H1 (cell line): ENCODE measurements around the gene ADGRB2. TPM values are rescaled to one million over a fixed set of nuclear protein-coding genes. Genes with fewer than 3 reads are reported as not detected.
A peak's percentile ranks its signal among the peaks of the same experiment; 100 is the strongest.

Experiments
- CTCF ChIA-PET: fragments of 300-600 bp; sonication (Branson Sonifier 250); formaldehyde crosslinking; loops from one replicate; lab custom pipeline; 2021; ENCODE audit not compliant: partially characterized antibody; lab: Charles Lee
- POLR2A ChIA-PET: fragments of 300-600 bp; sonication (Branson Sonifier 250); formaldehyde crosslinking; loops from one replicate; lab custom pipeline; 2021; ENCODE audit warnings: inconsistent platforms; ENCODE audit not compliant: partially characterized antibody; lab: Charles Lee
- DNase-seq, 2 experiments: peaks; one replicate each; pipeline versions ENCODE4 v3.0.0 to v3.0.0-alpha.2; 2010 to 2022; ENCODE audit warnings: low spot score in 2 of 2, low read depth in 1 of 2, mixed read lengths in 1 of 2
- FAIRE-seq: peaks from 2 replicates; lab custom pipeline; 2011; peaks lifted over from hg19 to GRCh38; lab: Jason Lieb, UNC
- H2AFZ ChIP-seq: 2 replicates; pipeline ENCODE4 v1.8.1; 2012; ENCODE audit warnings: low read length, inconsistent platforms
- H2AK5ac ChIP-seq: 2 replicates; pipeline ENCODE4 v1.6.1; 2013; ENCODE audit warnings: low read depth, low read length
- H2BK120ac ChIP-seq: replicated peaks from 2 replicates; pipeline ENCODE3; 2013; ENCODE audit warnings: low read depth, low read length, inconsistent platforms
- H2BK12ac ChIP-seq: 2 replicates; pipeline ENCODE4 v1.6.1; 2013; ENCODE audit warnings: low read depth, low read length
- H2BK15ac ChIP-seq: 2 replicates; pipeline ENCODE4 v1.6.1; 2013; ENCODE audit warnings: low read length
- H2BK20ac ChIP-seq: 2 replicates; pipeline ENCODE4 v1.6.1; 2013; ENCODE audit warnings: low read length
- H2BK5ac ChIP-seq: 2 replicates; pipeline ENCODE4 v1.6.1; 2013; ENCODE audit warnings: low read depth, low read length
- H3K14ac ChIP-seq: 2 replicates; pipeline ENCODE4 v1.6.1; 2013; ENCODE audit warnings: inconsistent platforms; ENCODE audit not compliant: insufficient read length
- H3K18ac ChIP-seq: 2 replicates; pipeline ENCODE4 v1.6.1; 2013; ENCODE audit warnings: low read length; ENCODE audit errors: extremely low read depth
- H3K23ac ChIP-seq: 2 replicates; pipeline ENCODE4 v1.6.1; 2013; ENCODE audit warnings: inconsistent platforms; ENCODE audit not compliant: insufficient read length
- H3K23me2 ChIP-seq: 2 replicates; pipeline ENCODE4 v1.6.1; 2013; ENCODE audit warnings: low read depth, low read length
- H3K27ac ChIP-seq: 2 replicates; pipeline ENCODE4 v1.6.1; 2011; ENCODE audit warnings: low read depth, low read length, inconsistent platforms
- H3K27me3 ChIP-seq, 4 experiments: replicated peaks in 1 of 4; 1 replicate in 1 of 4; 2 replicates in 3 of 4; pipeline versions ENCODE4 v1.6.1 to v1.8.1; 2011 to 2013; ENCODE audit warnings: low read length in 3 of 4, mild to moderate bottlenecking in 3 of 4, inconsistent platforms in 2 of 4, mixed read lengths in 2 of 4, moderate library complexity in 1 of 4; ENCODE audit not compliant: control insufficient read depth in 3 of 4, insufficient read depth in 3 of 4; ENCODE audit errors: extremely low read depth in 1 of 4
- H3K36me3 ChIP-seq, 4 experiments: 2 replicates each; pipeline versions ENCODE4 v1.6.1 to v1.8.1; 2011 to 2013; ENCODE audit warnings: mild to moderate bottlenecking in 4 of 4, low read length in 3 of 4, moderate library complexity in 2 of 4, control low read depth in 1 of 4, inconsistent platforms in 1 of 4; ENCODE audit not compliant: insufficient read depth in 4 of 4, control insufficient read depth in 2 of 4
- H3K4ac ChIP-seq: replicated peaks from 2 replicates; pipeline ENCODE3; 2013; ENCODE audit warnings: low read length, low read depth, mixed read lengths, inconsistent platforms; ENCODE audit not compliant: insufficient read length
- H3K4me1 ChIP-seq, 4 experiments: replicated peaks in 1 of 4; 1 replicate in 1 of 4; 2 replicates in 3 of 4; pipeline versions ENCODE4 v1.6.1 to v1.8.1; 2011 to 2013; ENCODE audit warnings: low read length in 3 of 4, inconsistent platforms in 2 of 4, mixed read lengths in 1 of 4; ENCODE audit not compliant: insufficient read depth in 4 of 4, control insufficient read depth in 3 of 4
- H3K4me2 ChIP-seq, 2 experiments: 2 replicates each; pipeline versions ENCODE4 v1.6.1 to v1.8.1; 2011 to 2013; ENCODE audit warnings: low read depth in 2 of 2, low read length in 2 of 2, control low read depth in 1 of 2, inconsistent platforms in 1 of 2, mild to moderate bottlenecking in 1 of 2; ENCODE audit not compliant: insufficient read depth in 1 of 2
- H3K4me3 ChIP-seq, 4 experiments: fragments of 200-600, 300-600 bp in 1 of 4; sonication (generic), shearing (Covaris generic), sonication (Bioruptor Twin) in 1 of 4; 2 replicates each; pipeline versions ENCODE4 v1.5.1 to v1.8.1; 2011 to 2016; ENCODE audit warnings: low read length in 4 of 4, low read depth in 3 of 4, control low read depth in 2 of 4, inconsistent platforms in 2 of 4, mild to moderate bottlenecking in 2 of 4, mixed read lengths in 1 of 4, moderate library complexity in 1 of 4; ENCODE audit not compliant: insufficient read depth in 2 of 4; ENCODE audit errors: extremely low read depth in 1 of 4
- H3K56ac ChIP-seq: replicated peaks from 2 replicates; pipeline ENCODE3; 2013; ENCODE audit warnings: low read depth, mild to moderate bottlenecking, mixed read lengths, low read length, inconsistent platforms; ENCODE audit not compliant: insufficient read length
- H3K79me1 ChIP-seq: 2 replicates; pipeline ENCODE4 v1.6.1; 2013; ENCODE audit warnings: low read depth, low read length, control low read depth
- H3K79me2 ChIP-seq, 2 experiments: 2 replicates each; pipeline versions ENCODE4 v1.6.1 to v1.8.1; 2012 to 2013; ENCODE audit warnings: low read length in 2 of 2, mild to moderate bottlenecking in 2 of 2, inconsistent platforms in 1 of 2; ENCODE audit not compliant: insufficient read depth in 2 of 2, control insufficient read depth in 1 of 2
- H3K9ac ChIP-seq, 4 experiments: replicated peaks in 1 of 4; 1 replicate in 1 of 4; 2 replicates in 3 of 4; pipeline versions ENCODE4 v1.6.1 to v1.8.1; 2011 to 2013; ENCODE audit warnings: low read depth in 3 of 4, low read length in 3 of 4, control low read depth in 2 of 4, mild to moderate bottlenecking in 2 of 4, moderate library complexity in 2 of 4, inconsistent platforms in 1 of 4; ENCODE audit errors: extremely low read depth in 1 of 4
- H3K9me3 ChIP-seq, 2 experiments: 2 replicates each; pipeline versions ENCODE4 v1.6.1 to v1.8.1; 2012 to 2013; ENCODE audit warnings: mild to moderate bottlenecking in 2 of 2, moderate library complexity in 2 of 2, control low read depth in 1 of 2, inconsistent platforms in 1 of 2, low read depth in 1 of 2, low read length in 1 of 2, mixed read lengths in 1 of 2; ENCODE audit not compliant: insufficient read depth in 2 of 2
- H4K20me1 ChIP-seq, 2 experiments: replicated peaks in 1 of 2; 2 replicates each; pipeline versions ENCODE3 to v1.8.1; 2011 to 2013; ENCODE audit warnings: inconsistent platforms in 2 of 2, low read length in 2 of 2, mild to moderate bottlenecking in 1 of 2; ENCODE audit not compliant: insufficient read depth in 2 of 2, control insufficient read depth in 1 of 2
- H4K5ac ChIP-seq: 2 replicates; pipeline ENCODE4 v1.6.1; 2013; ENCODE audit warnings: low read length, low read depth, mixed read lengths, inconsistent platforms; ENCODE audit not compliant: insufficient read length
- H4K8ac ChIP-seq: 2 replicates; pipeline ENCODE4 v1.8.0; 2013; ENCODE audit warnings: mild to moderate bottlenecking, moderate library complexity, low read length, inconsistent platforms; ENCODE audit not compliant: insufficient read depth; ENCODE audit errors: extremely low read depth
- H4K91ac ChIP-seq: replicated peaks from 2 replicates; pipeline ENCODE3; 2013; ENCODE audit warnings: low read length, mixed read lengths, inconsistent platforms; ENCODE audit not compliant: insufficient read length
- RAD21 ChIP-seq, 2 experiments: IDR thresholded peaks in 1 of 2; conservative IDR thresholded peaks in 1 of 2; 2 replicates each; pipeline ENCODE4 v1.6.1; 2011; ENCODE audit warnings: low read depth in 2 of 2, low read length in 2 of 2, improper control_type of control experiment in 1 of 2, inconsistent platforms in 1 of 2, mild to moderate bottlenecking in 1 of 2, moderate library complexity in 1 of 2
- TEAD4 ChIP-seq: IDR thresholded peaks from 2 replicates; pipeline ENCODE4 v1.6.1; 2012; ENCODE audit warnings: low read depth, low read length, inconsistent platforms, mixed read lengths
- WGBS, 2 experiments: shearing (Covaris generic) in 1 of 2; methylation state at CpG; one replicate each; pipeline versions ENCODE4 v1.1.6 to v1.1.7; 2013 to 2015; ENCODE audit warnings: low lambda C conversion rate in 2 of 2, mixed read lengths in 2 of 2, inconsistent platforms in 1 of 2, low coverage in 1 of 2, missing lambda C conversion rate in 1 of 2; ENCODE audit not compliant: insufficient replicate concordance in 2 of 2, insufficient coverage in 1 of 2, insufficient read length in 1 of 2; ENCODE audit errors: extremely low coverage in 1 of 2, missing lambda C conversion rate in 1 of 2; 5-methylcytosine and 5-hydroxymethylcytosine counted together
- polyA plus RNA-seq, 7 experiments: library from polyadenylated mRNA; depleted of rRNA in 3 of 7; stranded (reverse) in 5 of 7; unstranded in 2 of 7; fragments of >200 nt in 5 of 7; fragments of 200-250 nt in 2 of 7; gene quantifications; 1 replicate in 5 of 7; 2 replicates in 1 of 7; 4 replicates in 1 of 7; pipeline versions ENCODE4 v1.2.1 to v1.2.3, GENCODE V29; 2011 to 2013; ENCODE audit warnings: missing spikeins in 2 of 7, mixed read lengths in 2 of 7
- total RNA-seq: library from RNA; stranded (reverse); fragmentation: NEBNext Ultra II Directional; extraction: Animal tissue kit (Norgen Biotek cat#: 25700); gene quantifications from 2 replicates; pipeline ENCODE4 v1.2.1, GENCODE V29; 2021
- TF ChIP-seq, protein P1 (sequence below), 3 experiments: IDR thresholded peaks; 1 replicate in 2 of 3; 2 replicates in 1 of 3; pipeline versions ENCODE4 v1.5.1 to v1.6.1; 2011; ENCODE audit warnings: low read length in 3 of 3, mild to moderate bottlenecking in 3 of 3, inconsistent platforms in 2 of 3, low read depth in 1 of 3, moderate library complexity in 1 of 3; ENCODE audit not compliant: insufficient read depth in 1 of 3; ENCODE audit errors: control extremely low read depth in 1 of 3

ADGRB2 gene
- total and polyA plus RNA-seq, 2 of the 8 experiments (the other 6 are each of a cell fraction or from before 2014, with no cell fraction given), result 15.6 to 26.2 TPM

- 85% methylated on average over 10 of the region's 10 CpGs; no CpG with 5 or more reads in 1 of the 2 experiments for WGBS, 2 experiments
- no peak overlapping the region for H3K56ac ChIP-seq
- no peak overlapping the region for H4K5ac ChIP-seq
- H3K79me2 ChIP-seq, result no peaks in the 10 kb centered on the region
- H3K14ac ChIP-seq, result no peak overlapping the region
- ChIA-PET POLR2A (interaction anchor here (0.8 to 1.8 kb wide), 5 partner anchors 8 to 66 kb away, joined by 3 read pairs; no protein-coding TSS in a partner anchor), CTCF (interaction anchor here (0.7 to 12.9 kb wide), 21 partner anchors 9 to 75 kb away, joined by 3 to 146 read pairs (median 5); partner anchors contain the start of gene ADGRB2)
- no peak overlapping the region for H4K8ac ChIP-seq
- H3K4me3 ChIP-seq, result no peak overlapping the region
- H2BK120ac ChIP-seq, result no peak overlapping the region
- no peak overlapping the region for H3K18ac ChIP-seq
- peaks cover 0 to 6% of the 10 kb centered on the region in 2 experiments for H4K20me1 ChIP-seq
- H3K9me3 ChIP-seq, result no peaks in the 10 kb centered on the region
- no peak overlapping the region for H2BK12ac ChIP-seq
- H3K4me1 ChIP-seq, result peaks cover 0 to 5% (median 2%) of the 10 kb centered on the region in 4 experiments; a peak in 2 of 7 replicates
- no peak overlapping the region for H4K91ac ChIP-seq
- FAIRE-seq (peak; percentile 24), DNase-seq (no peak)
- TF ChIP-seq, protein P1, sequence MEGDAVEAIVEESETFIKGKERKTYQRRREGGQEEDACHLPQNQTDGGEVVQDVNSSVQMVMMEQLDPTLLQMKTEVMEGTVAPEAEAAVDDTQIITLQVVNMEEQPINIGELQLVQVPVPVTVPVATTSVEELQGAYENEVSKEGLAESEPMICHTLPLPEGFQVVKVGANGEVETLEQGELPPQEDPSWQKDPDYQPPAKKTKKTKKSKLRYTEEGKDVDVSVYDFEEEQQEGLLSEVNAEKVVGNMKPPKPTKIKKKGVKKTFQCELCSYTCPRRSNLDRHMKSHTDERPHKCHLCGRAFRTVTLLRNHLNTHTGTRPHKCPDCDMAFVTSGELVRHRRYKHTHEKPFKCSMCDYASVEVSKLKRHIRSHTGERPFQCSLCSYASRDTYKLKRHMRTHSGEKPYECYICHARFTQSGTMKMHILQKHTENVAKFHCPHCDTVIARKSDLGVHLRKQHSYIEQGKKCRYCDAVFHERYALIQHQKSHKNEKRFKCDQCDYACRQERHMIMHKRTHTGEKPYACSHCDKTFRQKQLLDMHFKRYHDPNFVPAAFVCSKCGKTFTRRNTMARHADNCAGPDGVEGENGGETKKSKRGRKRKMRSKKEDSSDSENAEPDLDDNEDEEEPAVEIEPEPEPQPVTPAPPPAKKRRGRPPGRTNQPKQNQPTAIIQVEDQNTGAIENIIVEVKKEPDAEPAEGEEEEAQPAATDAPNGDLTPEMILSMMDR (IDR thresholded peaks at IDR 0.05; ENCODE audit: control extremely low read depth in 1 of 3, insufficient read depth in 1 of 3, low read depth in 1 of 3, low read length in 3 of 3), result peak in 2 of 3 experiments; percentile 24 to 39; a peak in 2 of 4 replicates
- peak in 1 of 2 experiments; percentile 22; a peak in 1 of 4 replicates for TF ChIP-seq RAD21 (IDR thresholded peaks at IDR 0.05 in 1 of 2, conservative IDR thresholded peaks at IDR 0.05 in 1 of 2; ENCODE audit: low read depth in 2 of 2, low read length in 2 of 2)
- TF ChIP-seq TEAD4, result no peak
- H3K23me2 ChIP-seq, result no peaks in the 10 kb centered on the region
- no peak overlapping the region for H3K9ac ChIP-seq
- no peak overlapping the region for H2BK5ac ChIP-seq
- H2BK15ac ChIP-seq, result no peak overlapping the region
- no peak overlapping the region for H3K4me2 ChIP-seq
- H2BK20ac ChIP-seq, result no peak overlapping the region
- H2AFZ ChIP-seq, result no peak overlapping the region
- no peak overlapping the region for H3K23ac ChIP-seq
- H3K27ac ChIP-seq, result peak overlapping the region; percentile 34; the same call in 1 of the 2 replicates
- H3K27me3 ChIP-seq, result no peaks in the 10 kb centered on the region; a peak in 1 of 7 replicates
- H3K4ac ChIP-seq, result no peak overlapping the region
- no peak overlapping the region for H2AK5ac ChIP-seq
- peaks cover 0 to 6% (median 0%) of the 10 kb centered on the region in 4 experiments; a peak in 2 of 8 replicates for H3K36me3 ChIP-seq
- H3K79me1 ChIP-seq, result no peaks in the 10 kb centered on the region; the same call in 1 of the 2 replicates
These were observed 39.0 kb downstream of the ADGRB2 start for GRCh38 chr1:31725134-31725533.
